GM19043 (cell line): Measurements from ENCODE around the gene CLTCL1.
"Not testable (repeated sequence)": the region's sequence is repeated elsewhere in the genome, so short reads cannot be mapped to it uniquely, and the experiment has no call there.

Source experiments
- ATAC-seq: cut with Tn5 transposase; IDR thresholded peaks from one replicate; pipeline ENCODE4 v1.9.1; 2021; ENCODE audit warnings: low read depth; ENCODE audit not compliant: unreplicated experiment

The CLTCL1 gene

DNA sequence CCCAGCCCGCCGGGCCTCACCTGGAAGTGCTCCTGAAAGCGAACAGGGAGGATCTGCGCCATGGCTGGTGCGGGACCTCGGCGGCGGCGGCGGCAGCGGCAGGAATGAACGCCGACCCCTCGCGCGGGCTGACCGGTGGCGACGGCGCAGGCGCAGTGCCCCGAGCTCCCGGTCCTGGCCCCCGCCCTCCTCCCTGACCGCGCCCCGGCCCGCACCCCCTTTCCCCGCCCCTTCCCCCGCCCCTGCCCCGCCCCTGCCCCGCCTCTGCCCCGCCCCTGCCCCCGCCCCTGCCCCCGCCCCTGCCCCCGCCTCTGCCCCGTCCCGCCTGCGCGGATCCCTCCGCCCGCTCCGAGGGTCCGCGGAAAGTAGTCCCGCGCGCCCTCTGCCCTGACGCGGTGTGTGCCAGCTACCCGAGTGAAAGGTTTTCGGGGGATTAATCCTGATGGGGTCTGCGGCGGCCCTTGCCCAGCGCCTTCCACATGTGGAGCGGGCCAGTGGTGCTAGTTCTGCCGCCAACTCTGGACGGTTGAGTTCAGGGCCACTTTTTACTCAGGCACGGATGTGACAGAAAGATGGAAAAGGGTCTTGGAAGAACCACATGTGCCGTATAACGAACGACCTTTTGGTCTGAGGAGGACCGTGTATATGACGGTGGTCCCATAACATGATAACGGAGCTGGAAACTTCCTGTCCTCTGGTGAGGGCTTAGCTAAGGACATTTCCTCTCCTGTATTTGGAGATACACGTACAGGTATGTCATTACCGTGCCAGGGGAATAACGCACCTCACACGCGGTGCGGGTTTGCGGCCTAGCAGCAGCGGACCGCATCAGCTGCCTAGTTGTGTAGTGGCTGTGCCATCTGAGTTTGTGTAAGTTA lies at the start of gene CLTCL1:
Gene CLTCL1 (minus strand): TSS at position 140 of the 878 bp plus-strand sequence. CDS start 78 bp downstream, at position 62.
- no peak for ATAC-seq

- no peak for ATAC-seq
Measured at GRCh38 chr22:19337137-19337536, 45.6 kb upstream of the CLTCL1 start.

DNA sequence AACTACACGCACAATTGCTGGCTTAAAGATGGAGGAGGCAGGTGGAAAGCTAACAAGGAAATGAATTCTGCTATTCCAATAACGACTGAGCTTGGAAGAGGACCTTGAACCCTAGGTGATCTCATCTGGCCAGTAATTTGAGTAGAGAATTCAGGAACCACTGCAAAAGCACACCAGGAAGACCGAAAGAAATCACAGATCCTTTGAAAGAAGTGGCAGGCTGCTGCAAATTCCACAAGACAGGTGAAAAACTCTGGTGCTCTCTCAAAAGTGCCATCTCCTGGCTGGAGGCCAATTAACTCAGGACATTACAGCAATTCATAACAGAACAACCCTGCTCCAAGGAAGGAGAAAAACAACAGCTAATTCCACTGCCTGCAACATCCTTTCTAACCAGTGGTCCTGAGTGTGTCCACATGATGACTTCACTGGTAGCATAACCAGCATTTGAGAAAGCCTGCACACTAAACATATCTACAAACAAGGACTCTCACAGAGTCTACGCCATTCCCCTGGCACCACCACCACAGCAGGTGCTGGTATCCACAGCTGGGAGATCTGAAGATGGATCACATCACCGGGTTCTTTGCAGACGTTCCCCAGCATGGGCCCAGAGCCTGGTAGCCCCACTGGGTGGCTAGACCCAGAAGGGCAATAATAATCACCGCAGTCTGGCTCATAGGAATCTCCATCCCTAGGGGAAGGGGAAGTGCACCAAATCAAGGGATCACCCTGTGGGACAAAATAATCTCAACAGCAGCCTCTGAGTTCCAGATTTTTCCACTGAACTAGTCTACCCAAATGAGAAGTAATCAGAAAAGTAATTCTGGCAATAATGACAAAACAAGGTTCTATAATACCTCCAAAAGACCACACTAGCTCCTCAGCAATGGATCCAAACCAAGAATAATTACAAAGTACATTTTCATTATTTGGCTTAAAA lies 44.9 kb upstream of the CLTCL1 start:
- no peak for ATAC-seq

DNA sequence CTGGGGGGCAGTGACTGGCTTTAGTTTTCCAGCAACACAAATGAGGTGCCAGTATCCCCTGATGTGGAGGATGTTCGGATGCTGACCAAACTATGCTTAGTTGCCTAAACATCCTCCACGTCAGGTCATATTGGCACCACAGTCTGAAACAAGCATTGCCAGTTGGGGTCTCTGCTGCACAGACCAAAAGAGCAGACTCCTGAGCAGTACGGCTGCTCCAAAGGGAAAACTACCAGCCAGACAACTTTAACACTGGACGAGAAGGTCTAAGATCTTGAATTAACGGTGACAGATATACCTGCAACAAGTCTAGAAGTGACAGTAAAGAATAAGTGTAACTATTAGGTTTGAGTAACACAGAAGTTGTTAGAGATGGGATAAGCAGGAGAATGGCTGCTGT lies 40.5 kb upstream of the CLTCL1 start:
- ATAC-seq: no peak

GRCh38 chr22:19331474-19331873 lies 40.0 kb upstream of the CLTCL1 start:
- no peak for ATAC-seq

DNA sequence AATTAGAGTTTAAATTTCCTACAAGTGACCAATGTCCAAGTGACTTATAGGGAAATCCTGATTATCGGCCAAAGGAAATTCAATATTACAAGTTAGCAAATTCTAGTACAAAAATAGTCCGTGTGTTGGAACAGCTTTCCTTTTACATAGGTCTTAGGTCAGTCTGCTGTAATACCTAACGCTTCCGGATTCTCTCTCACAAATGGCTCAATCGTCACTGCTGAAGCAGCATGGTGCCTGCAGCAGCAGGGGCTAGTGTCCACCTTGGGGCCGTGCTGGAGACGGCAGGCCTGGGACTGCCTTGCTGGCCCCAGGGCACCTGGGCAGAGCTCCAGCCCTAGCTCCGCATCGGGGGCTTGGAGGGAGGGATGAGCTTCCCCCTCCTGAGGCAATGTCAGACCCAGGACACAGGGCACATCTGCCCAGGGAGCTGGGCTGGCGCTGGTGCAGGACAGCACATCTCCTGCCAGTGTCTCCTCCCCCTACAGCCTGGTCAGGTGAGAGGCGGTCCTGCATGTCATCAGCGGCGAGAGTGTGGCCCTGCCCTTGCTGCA lies 39.4 kb upstream of the CLTCL1 start:
- no peak for ATAC-seq

GRCh38 chr22:19330205-19330604 lies 38.7 kb upstream of the CLTCL1 start:
- not testable (repeated sequence) for ATAC-seq

GRCh38 chr22:19329454-19329853 lies 37.9 kb upstream of the CLTCL1 start:
- ATAC-seq: no peak

DNA sequence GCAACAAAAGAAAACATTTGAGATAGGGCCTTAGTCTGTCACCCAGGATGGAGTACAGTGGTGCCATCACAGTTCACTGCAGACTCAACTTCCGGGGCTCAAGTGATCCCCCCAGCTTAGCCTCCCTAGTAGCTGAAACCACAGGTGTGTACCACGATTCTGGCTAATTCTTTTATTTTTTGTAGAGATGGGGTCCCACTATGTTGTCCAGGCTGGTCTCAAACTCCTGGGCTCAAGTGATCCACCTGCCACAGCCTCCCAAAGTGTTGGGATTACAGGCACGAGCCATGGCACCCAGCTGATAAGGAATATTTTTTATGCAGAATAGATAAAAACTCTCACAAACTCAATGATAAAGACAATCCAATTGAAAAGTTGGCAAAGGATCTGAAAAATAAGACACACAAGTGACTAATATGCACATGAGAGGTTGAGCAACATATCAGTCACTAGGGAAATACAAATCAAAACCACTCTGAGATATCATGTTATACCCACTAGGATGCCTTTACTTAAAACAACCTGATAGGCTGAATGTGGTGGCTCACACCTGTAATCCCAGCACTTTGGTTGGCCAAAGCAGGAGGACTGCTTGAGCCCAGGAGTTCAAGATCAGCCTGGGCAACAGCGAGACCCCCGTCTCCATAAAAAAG lies 33.9 kb upstream of the CLTCL1 start:
- no peak for ATAC-seq

GRCh38 chr22:19323420-19323819 lies 31.9 kb upstream of the CLTCL1 start:
- ATAC-seq: not testable (repeated sequence)

DNA sequence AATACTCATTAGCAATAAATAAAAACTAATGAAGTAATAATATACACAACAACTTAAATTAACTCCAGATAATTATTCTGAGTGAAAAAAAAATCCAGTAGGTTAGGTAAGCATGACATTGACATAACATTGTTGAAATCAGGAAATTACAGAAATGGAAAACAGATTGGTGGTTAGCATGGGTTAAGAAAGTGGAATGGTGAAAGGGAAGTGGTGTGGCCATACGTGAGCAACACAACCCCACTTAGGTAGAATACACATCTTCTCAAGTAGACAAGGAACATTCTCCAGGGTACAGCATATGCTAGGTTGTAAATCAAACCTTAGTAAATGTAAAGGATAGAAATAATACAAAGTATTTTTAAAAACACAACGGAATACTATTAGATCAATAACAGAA lies 30.2 kb upstream of the CLTCL1 start:
- no peak for ATAC-seq

- not testable (repeated sequence) for ATAC-seq
Measured at GRCh38 chr22:19320136-19320535, 28.6 kb upstream of the CLTCL1 start.

DNA sequence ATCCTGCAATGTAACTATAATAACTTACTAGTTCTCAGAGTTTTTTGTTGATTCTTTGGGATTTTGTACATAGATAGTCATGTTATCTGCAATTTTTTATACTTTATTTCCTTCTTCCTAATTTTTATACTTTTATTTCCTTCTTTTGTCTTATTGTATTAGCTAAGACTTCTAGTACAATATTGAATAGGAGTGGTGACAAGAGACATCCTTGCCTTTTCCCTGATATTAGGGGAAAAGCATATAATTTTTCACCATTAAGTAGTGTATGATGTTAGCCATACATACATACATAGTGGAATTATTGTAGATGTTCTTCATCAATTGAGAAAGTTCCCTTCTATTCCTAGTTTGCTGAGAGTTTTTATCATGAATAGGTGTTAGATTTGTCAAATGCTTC lies 27.8 kb upstream of the CLTCL1 start:
- no peak for ATAC-seq

GRCh38 chr22:19317865-19318264 lies 26.3 kb upstream of the CLTCL1 start:
- no peak for ATAC-seq

- ATAC-seq: no peak
Measured at GRCh38 chr22:19307872-19308271, 16.4 kb upstream of the CLTCL1 start.

- not testable (repeated sequence) for ATAC-seq
Measured at GRCh38 chr22:19306535-19306934, 15.0 kb upstream of the CLTCL1 start.

- no peak for ATAC-seq
Measured at GRCh38 chr22:19304547-19304946, 13.0 kb upstream of the CLTCL1 start.

DNA sequence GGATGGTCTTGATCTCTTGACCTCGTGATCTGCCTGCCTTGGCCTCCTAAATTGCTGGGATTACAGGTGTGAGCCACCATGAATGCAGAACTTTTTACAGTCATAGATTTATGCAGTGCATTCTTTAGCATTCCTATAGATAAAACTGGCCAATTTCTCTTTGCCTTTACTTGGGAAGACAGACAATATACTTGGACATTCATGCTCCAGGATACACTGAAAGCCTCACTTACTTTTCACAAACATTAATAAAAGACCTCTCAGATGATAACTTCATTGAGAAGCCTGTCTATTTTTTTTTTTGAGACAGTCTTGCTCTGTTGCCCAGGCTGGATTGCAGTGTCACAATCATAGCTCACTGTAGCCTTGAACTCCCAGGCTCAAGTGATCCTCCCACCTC lies 12.3 kb upstream of the CLTCL1 start:
- no peak for ATAC-seq

- no peak for ATAC-seq
Measured at GRCh38 chr22:19295733-19296132, 4.2 kb upstream of the CLTCL1 start.

DNA sequence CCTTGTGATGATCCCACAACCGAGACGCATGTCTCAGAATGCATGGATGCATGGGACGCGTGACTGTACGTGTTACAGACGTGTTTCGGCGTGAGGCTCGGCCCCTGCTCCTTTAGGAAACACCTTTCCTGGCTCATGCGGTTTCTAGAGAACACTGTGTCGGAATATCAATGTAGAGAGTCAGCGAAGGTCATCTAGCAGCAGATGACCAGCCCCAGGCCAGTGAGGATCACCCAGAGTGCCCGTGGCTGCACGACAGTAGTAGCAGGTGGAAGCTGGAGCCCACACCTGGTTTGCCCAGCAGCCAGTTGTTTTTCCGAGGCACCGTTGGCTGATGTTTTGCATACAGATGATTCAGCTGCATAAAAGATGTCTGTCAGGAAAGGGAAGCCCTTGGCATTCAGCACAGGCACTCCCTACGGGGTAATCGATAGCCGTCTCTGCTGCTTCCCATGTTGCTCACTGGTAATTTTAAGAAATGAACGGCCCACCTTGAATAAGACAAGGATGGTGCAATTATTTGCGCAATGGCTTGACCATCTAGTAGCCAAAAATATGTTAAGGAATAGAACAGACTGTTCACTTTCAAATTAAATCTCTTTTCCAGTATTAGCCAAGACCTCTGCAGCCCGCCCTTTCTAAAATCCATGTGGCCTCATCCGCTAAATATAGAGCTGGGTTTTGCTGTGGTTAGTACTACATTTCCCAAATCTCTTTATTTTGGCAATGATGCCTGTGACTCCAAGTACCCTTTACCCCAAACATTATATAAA lies 1.1 kb upstream of the CLTCL1 start:
- no peak for ATAC-seq
